ENCODE measurements around the gene TTLL11. TPM values are rescaled to one million over a fixed set of nuclear protein-coding genes. Genes with fewer than 3 reads are reported as not detected.

The TTLL11 gene
- total RNA-seq, 4 donors from 2014 or later, result 3.2 to 11.8 (median 9.0) TPM

- intact Hi-C loops (cut with DNase I), result no loop called here
- Histone ChIP-seq H3K27me3 (no peaks in the 10 kb centered on the region), H3K27ac (no peak overlapping the region), H3K36me3 (no peaks in the 10 kb centered on the region), H3K4me1 (no peaks in the 10 kb centered on the region), H3K4me3 (no peak overlapping the region), H3K9me3 (no peaks in the 10 kb centered on the region)
- no peak for DNase-seq
- WGBS, 2 donors, result 83 to 90% methylated on average over 9 of the region's 10 CpGs
- TF ChIP-seq CTCF (IDR thresholded peaks at IDR 0.05) (no peak), POLR2A (IDR thresholded peaks at IDR 0.05) (no peak)
Measured at GRCh38 chr9:121914604-121915303, 178.4 kb downstream of the TTLL11 start.

GRCh38 chr9:121914017-121914595 lies 179.0 kb downstream of the TTLL11 start:
- intact Hi-C loops (cut with DNase I), result no loop called here
- Histone ChIP-seq H3K36me3 (no peaks in the 10 kb centered on the region), H3K27me3 (no peaks in the 10 kb centered on the region), H3K4me1 (no peaks in the 10 kb centered on the region), H3K4me3 (no peak overlapping the region), H3K27ac (no peak overlapping the region), H3K9me3 (no peaks in the 10 kb centered on the region)
- TF ChIP-seq POLR2A (IDR thresholded peaks at IDR 0.05) (no peak), CTCF (IDR thresholded peaks at IDR 0.05) (no peak)
- 82 to 100% methylated on average over 5 to 6 of the region's 6 CpGs for WGBS, 2 donors
- no peak for DNase-seq

DNA sequence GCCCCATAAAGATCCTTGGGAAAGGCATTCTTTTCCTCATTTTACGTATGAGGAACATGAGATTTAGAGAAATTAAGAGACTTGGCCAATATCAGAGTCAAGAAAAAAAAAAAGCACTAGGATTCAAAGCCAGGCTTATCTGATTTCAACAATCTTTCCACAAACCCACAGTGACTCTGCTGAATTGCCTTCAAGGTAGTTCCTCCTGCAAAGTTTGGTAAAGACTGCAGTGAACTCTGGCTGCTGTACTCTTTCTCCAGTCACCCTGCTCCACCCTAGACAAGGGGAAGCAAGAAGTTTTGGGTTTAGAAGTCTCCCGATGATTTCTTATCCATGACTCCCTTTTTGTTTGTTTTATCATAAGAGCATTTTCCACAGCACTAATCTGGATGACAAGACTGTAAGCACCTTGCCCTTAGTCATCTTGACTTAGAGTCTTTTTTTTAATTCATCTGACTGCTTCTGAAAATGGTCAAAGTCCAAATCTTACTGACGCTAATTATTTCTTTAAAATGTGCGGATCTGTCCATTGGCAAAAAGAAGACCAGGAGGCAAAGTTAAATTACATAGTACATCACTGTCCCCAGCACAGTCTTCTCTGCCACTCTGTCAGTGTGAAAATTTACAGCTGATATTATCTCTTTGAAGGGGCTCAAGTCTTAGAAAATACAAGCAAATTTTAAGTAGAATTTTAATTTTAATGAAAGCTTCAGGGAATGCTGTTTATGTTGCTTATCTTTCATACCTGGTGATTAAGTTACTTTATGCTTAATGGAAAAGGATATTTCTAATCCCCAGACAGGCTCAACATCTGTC lies 180.1 kb downstream of the TTLL11 start:
- WGBS, 2 donors, result 64 to 68% methylated on average over 4 of the region's 4 CpGs
- intact Hi-C loops (cut with DNase I), result no loop called here

DNA sequence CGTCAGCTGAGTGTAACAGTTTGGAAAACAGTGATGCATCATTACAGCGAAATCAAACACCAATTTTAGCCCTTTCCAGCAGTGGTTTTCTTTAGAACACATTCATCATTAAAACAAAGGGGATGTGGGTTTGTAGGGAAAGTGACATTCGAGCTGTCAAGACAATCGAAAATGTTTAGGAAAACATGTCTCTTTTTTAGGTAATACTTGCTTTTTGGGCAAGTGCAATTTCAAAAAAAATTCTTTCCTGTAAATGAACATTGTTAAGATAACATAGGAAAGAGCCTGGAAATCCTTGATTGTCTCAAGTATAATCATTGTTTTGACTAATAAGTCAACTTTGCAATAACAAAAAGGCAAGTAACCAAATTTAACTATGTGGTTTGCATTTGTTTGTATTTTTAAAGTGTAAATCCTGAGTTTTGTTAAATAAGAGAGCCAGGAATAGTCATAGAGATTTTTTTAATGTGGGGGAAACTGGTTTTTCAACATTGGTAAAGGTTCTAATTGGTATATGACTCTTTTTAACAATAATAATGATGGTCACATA lies 182.5 kb downstream of the TTLL11 start:
- WGBS, 2 donors, result 60 to 67% methylated on average over 4 of the region's 4 CpGs
- Histone ChIP-seq H3K4me1 (peaks cover 0 to 5% (median 0%) of the 10 kb centered on the region in 3 donors), H3K36me3 (no peaks in the 10 kb centered on the region), H3K9me3 (no peaks in the 10 kb centered on the region), H3K27ac (no peak overlapping the region), H3K27me3 (no peaks in the 10 kb centered on the region), H3K4me3 (no peak overlapping the region)
- TF ChIP-seq CTCF (IDR thresholded peaks at IDR 0.05), result no peak
- no peak for TF ChIP-seq POLR2A (IDR thresholded peaks at IDR 0.05)
- no peak for DNase-seq
- intact Hi-C loops (cut with DNase I), result no loop called here

More for the DNA sequence above, 180.1 kb downstream of the TTLL11 start:
- Histone ChIP-seq H3K4me1 (no peaks in the 10 kb centered on the region), H3K27me3 (no peaks in the 10 kb centered on the region), H3K27ac (no peak overlapping the region), H3K4me3 (no peak overlapping the region), H3K36me3 (no peaks in the 10 kb centered on the region), H3K9me3 (no peaks in the 10 kb centered on the region)
- DNase-seq, result no peak
- TF ChIP-seq POLR2A (IDR thresholded peaks at IDR 0.05), result no peak
- no peak for TF ChIP-seq CTCF (IDR thresholded peaks at IDR 0.05)

GRCh38 chr9:121909111-121909510 lies 184.0 kb downstream of the TTLL11 start:
- no peaks in the 10 kb centered on the region for H3K27me3 ChIP-seq
- H3K36me3 ChIP-seq, result no peaks in the 10 kb centered on the region
- intact Hi-C loops (cut with DNase I), result no loop called here
- DNase-seq, result no peak
- no peak for TF ChIP-seq CTCF (IDR thresholded peaks at IDR 0.05)
- no peak for TF ChIP-seq POLR2A (IDR thresholded peaks at IDR 0.05)
- H3K4me1 ChIP-seq, result peaks cover 0 to 5% (median 0%) of the 10 kb centered on the region in 3 donors
- no peak overlapping the region for H3K27ac ChIP-seq
- H3K4me3 ChIP-seq, result no peak overlapping the region
- WGBS, 2 donors, result 78 to 79% methylated on average over 5 of the region's 5 CpGs
- H3K9me3 ChIP-seq, result no peaks in the 10 kb centered on the region
